Left ventricle myocardium superior (tissue), 1 donor: Measurements from ENCODE around the gene PLSCR2. TPM values are rescaled to one million over a fixed set of nuclear protein-coding genes. Genes with fewer than 3 reads are reported as not detected.
A peak's percentile ranks its signal among the peaks of the same experiment; 100 is the strongest.
"Not testable (repeated sequence)": the region's sequence is repeated elsewhere in the genome, so short reads cannot be mapped to it uniquely, and the experiment has no call there.

Experiments used
- ATAC-seq: fragments of 200-7000 bp; cut with Tn5 transposase; one replicate; pipeline ENCODE4 v1.9.1; 2020; ENCODE audit warnings: mild to moderate bottlenecking, moderate library complexity
- DNase-seq: peaks from one replicate; pipeline ENCODE4 v3.0.0-alpha.2; 2020
- intact Hi-C: fragments of 100-400 bp; cut with micrococcal nuclease; formaldehyde crosslinking; loops from one replicate; pipeline ENCODE4 v1.11.0; 2022
- total RNA-seq: library from RNA; stranded (reverse); fragmentation: NEBNext Ultra II Directional; extraction: Animal tissue kit (Norgen Biotek cat#: 25700); gene quantifications from one replicate; pipeline ENCODE4 v1.2.1, GENCODE V29; 2021
- donor health status: DM: no; HTN: yes; CAD: no; lungs with severe emphysema.

The PLSCR2 gene
- total RNA-seq, 1 donor from 2014 or later: not detected

- DNase-seq, ATAC-seq: not testable (repeated sequence)
These were observed 29.1 kb downstream of the PLSCR2 start for GRCh38 chr3:146440310-146440709.

DNA sequence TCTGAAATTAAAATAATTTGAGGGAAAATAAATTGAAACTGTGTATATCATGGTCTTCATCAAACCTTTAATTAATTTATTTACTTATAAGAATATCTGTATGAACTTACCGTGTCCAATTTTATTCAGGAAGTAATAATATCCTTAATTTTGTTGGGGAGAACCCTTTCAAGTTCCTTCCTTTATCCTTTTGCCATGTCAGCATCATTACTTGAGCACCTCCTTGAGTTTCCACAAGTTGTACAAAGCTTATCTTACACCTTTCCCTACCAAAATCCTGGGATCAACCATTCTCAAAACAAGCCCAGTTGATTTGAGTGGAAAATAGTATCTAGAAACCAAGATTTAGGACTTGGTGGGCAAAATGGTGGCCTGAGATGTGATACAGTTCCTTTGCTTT, 37.3 kb downstream of the PLSCR2 start:
- intact Hi-C loops: no loop called here
- DNase-seq (no peak), ATAC-seq (no peak)

More at GRCh38 chr3:146440310-146440709, 29.1 kb downstream of the PLSCR2 start:
- intact Hi-C loops: not testable (repeated sequence)

DNA sequence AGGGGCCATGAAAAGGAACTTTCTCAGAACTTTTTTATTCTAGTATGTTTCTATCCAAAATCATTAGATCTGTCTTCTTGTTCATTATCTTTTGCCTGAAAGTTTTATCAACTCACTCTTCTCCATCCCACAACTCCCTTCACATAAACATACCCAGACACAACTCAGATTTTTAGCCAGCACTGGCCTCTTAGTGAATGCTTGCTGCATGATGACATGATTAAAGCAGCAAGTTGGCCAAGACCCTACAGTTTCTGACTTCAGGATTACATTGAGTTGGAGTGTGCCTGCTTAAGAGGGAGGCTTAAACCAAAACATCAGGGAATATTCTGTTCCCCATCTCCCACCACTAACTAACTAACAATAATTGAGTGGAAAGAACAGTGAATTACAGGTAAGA, 38.1 kb downstream of the PLSCR2 start:
- no peak for ATAC-seq
- no peak for DNase-seq
- intact Hi-C loops: no loop called here

GRCh38 chr3:146425341-146425740, 44.0 kb downstream of the PLSCR2 start:
- DNase-seq (no peak), ATAC-seq (no peak)
- intact Hi-C loops: no loop called here

GRCh38 chr3:146421819-146422759, 47.3 kb downstream of the PLSCR2 start:
- DNase-seq: no peak
- ATAC-seq: no peak
- intact Hi-C loops: no loop called here

GRCh38 chr3:146416366-146416765, 53.0 kb downstream of the PLSCR2 start:
- DNase-seq (no peak), ATAC-seq (no peak)
- intact Hi-C loops: no loop called here

- ATAC-seq (no peak), DNase-seq (no peak)
- intact Hi-C loops: no loop called here
These were observed 55.4 kb downstream of the PLSCR2 start for GRCh38 chr3:146414010-146414409.

- intact Hi-C loops, ATAC-seq: not testable (repeated sequence)
These were observed 56.6 kb downstream of the PLSCR2 start for GRCh38 chr3:146412711-146413110.

GRCh38 chr3:146407956-146408355, 61.4 kb downstream of the PLSCR2 start:
- no peak for ATAC-seq
- no peak for DNase-seq
- intact Hi-C loops: no loop called here

More at GRCh38 chr3:146412711-146413110, 56.6 kb downstream of the PLSCR2 start:
- not testable (repeated sequence) for DNase-seq

DNA sequence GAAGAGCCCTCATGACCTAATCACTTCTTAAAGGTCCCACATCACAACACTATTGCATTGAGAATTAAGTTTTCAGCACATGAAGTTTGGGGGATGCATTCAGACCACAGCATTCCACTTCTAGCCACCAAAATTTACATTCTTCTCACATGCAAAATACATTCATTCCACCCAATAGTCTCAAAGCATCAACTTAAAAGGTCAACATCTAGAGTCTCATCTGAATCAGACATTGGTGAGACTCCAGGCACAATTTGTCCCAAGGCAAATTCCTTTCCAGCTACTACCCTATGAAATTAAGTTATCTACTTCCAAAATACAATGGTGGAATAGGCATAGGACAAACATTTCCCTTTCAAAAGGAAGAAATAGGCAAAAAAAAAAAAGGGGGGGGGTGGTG, 64.9 kb downstream of the PLSCR2 start:
- no peak for DNase-seq
- intact Hi-C loops: no loop called here
- no peak for ATAC-seq

- ATAC-seq (no peak), DNase-seq (no peak)
- intact Hi-C loops: no loop called here
These were observed 65.6 kb downstream of the PLSCR2 start for GRCh38 chr3:146403792-146404191.

DNA sequence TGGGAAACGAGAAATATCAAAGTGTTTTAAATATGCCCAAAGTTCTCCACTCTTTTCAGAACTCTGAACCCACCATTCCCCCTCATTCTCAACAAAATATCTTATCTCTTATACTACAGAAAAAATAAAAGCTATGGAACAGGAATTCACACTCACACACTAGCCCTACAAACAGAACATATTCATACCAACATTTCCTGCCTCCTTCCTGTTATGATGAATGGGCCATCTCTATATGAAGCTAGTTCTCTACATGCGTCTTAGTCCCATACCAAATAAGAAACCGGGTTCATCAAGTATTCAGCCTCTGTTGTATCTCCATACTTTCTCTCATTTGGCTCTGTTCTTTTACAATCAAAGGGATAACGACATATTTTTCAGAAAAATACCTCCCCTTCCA, 72.6 kb downstream of the PLSCR2 start:
- ATAC-seq (no peak), DNase-seq (no peak)
- intact Hi-C loops: no loop called here

GRCh38 chr3:146395164-146395563, 74.2 kb downstream of the PLSCR2 start:
- intact Hi-C loops: no loop called here
- no peak for ATAC-seq
- DNase-seq: no peak

GRCh38 chr3:146390957-146391356, 78.4 kb downstream of the PLSCR2 start:
- ATAC-seq (peak; percentile 99), DNase-seq (no peak)
- intact Hi-C loops: no loop called here

- intact Hi-C loops: no loop called here
- DNase-seq (no peak), ATAC-seq (peak; percentile 56)
These were observed 79.2 kb downstream of the PLSCR2 start for GRCh38 chr3:146390006-146390772.

- DNase-seq (no peak), ATAC-seq (no peak)
- intact Hi-C loops: no loop called here
These were observed 81.8 kb downstream of the PLSCR2 start for GRCh38 chr3:146387566-146387965.

DNA sequence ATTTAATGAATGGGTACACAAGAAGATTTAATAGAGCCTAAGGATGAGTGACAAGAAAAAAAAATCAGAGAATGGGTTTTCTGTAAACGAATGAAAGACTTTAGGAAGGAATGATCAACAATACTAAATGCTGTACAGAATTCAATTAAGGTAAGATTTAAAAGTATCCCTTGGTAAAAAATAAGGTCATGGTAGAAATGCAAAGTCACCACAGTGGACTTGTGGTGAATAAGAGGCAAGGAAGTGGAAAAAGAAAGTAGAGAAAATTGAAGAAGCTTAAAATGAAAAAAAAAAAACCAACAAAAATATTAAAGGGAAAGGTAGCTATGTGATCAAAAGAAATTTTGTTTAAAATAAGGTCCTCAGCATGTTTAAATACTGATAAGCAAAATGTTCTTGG, 82.4 kb downstream of the PLSCR2 start:
- ATAC-seq (no peak), DNase-seq (no peak)
- intact Hi-C loops: no loop called here

DNA sequence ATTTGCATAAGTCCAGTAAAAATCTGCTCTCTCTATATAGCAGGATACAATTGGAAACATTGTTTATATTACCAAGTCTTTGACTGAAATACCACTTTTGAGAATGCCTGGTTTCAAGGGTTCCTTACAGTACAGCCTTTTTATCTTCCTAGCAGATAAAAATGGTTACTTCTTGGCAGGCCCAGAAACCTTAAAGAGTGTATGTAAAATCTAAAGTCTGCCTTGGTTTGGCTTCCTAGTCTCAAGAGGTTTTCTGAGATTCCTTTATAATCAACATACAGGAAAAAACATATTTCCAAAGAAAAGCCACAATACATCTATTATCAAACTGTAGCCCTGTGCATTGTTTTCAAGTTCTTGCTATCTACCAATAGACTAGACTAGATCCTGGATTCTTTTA, 84.6 kb downstream of the PLSCR2 start:
- DNase-seq: no peak
- ATAC-seq: no peak
- intact Hi-C loops: no loop called here
